ENCODE data around the gene ST8SIA5.

- TF ChIP-seq EZH2 (IDR thresholded peaks at IDR 0.05; ENCODE audit: low read depth) (no peak), CTCF (conservative IDR thresholded peaks at IDR 0.05) (no peak)
Measured at GRCh38 chr18:46676182-46676835, 80.5 kb downstream of the ST8SIA5 start.

Data from PC-9 (cell line).